Ovary (tissue), 9 donors: ENCODE measurements around the gene TIMM10. TPM values are rescaled to one million over a fixed set of nuclear protein-coding genes. Genes with fewer than 3 reads are reported as not detected.
A peak's percentile ranks its signal among the peaks of the same experiment; 100 is the strongest.
"Not testable (repeated sequence)": the region's sequence is repeated elsewhere in the genome, so short reads cannot be mapped to it uniquely, and the experiment has no call there.

Experiments used
- DNase-seq, 5 donors: peaks; one replicate each; pipeline ENCODE4 v3.0.0-alpha.2; 2019 to 2020
- H3K27ac ChIP-seq, 2 donors: fragments of 200-600 bp; one replicate each; pipeline versions ENCODE4 v1.5.1 to v1.8.0; 2019 to 2022
- H3K27me3 ChIP-seq: fragments of 200-600 bp; one replicate; pipeline ENCODE4 v1.8.0; 2022
- H3K36me3 ChIP-seq: fragments of 200-600 bp; sonication (generic); one replicate; pipeline ENCODE4 v1.5.1; 2019
- H3K4me1 ChIP-seq: one replicate; pipeline ENCODE4 v1.8.1; 2013; ENCODE audit warnings: mild to moderate bottlenecking, moderate library complexity; ENCODE audit not compliant: insufficient read depth
- H3K4me3 ChIP-seq: fragments of 200-600 bp; sonication (generic); one replicate; pipeline ENCODE4 v1.5.1; 2017
- H3K9me3 ChIP-seq, 2 donors: fragments of 200-600 bp in 1 of 2; sonication (generic) in 1 of 2; one replicate each; pipeline versions ENCODE4 v1.5.1 to v1.8.1; 2013 to 2019; ENCODE audit warnings: mild to moderate bottlenecking in 1 of 2, moderate library complexity in 1 of 2
- EP300 ChIP-seq: sonication (generic); formaldehyde crosslinking; IDR thresholded peaks from one replicate; pipeline ENCODE4 v1.6.1; 2017; ENCODE audit warnings: antibody characterized with exemption
- POLR2A ChIP-seq: fragments of 450-650 bp; IDR thresholded peaks from one replicate; pipeline ENCODE4 v1.6.1; 2017; ENCODE audit warnings: antibody characterized with exemption, mild to moderate bottlenecking, moderate library complexity
- WGBS, 3 donors: extraction: QIAGEN DNeasy Blood & Tissue Kit in 1 of 3; methylation state at CpG; one replicate each; pipeline versions ENCODE4 v1.1.5 to v1.1.7; 2013 to 2017; 5-methylcytosine and 5-hydroxymethylcytosine counted together
- intact Hi-C, 4 donors: fragments of 100-400 bp; cut with DNase I; formaldehyde crosslinking; loops; one replicate each; pipeline versions ENCODE4 v1.11.0 to v1.15.1; 2022 to 2023
- polyA plus RNA-seq, 2 donors: library from polyadenylated mRNA; stranded (reverse); fragments of 200-250 nt in 1 of 2; fragments of 350-450 nt in 1 of 2; fragmentation: Illumina TruSeq in 1 of 2; extraction: RNeasy Lipid Tissue Mini Kit (QIAGEN cat#74804) in 1 of 2; gene quantifications; one replicate each; pipeline ENCODE4 v1.2.3, GENCODE V29; 2013 to 2014
- total RNA-seq, 7 donors: library from RNA; depleted of rRNA in 2 of 7; stranded (reverse); fragments of >200 nt in 2 of 7; fragmentation: NEBNext Ultra II Directional in 3 of 7; extraction: Animal tissue kit (Norgen Biotek cat#: 25700) in 3 of 7; gene quantifications; one replicate each; pipeline versions ENCODE4 v1.1.0 to v1.2.4, GENCODE V29; 2016 to 2023
- TF ChIP-seq, protein P1 (sequence below), 3 donors: fragments of 450-650 bp in 2 of 3; fragments of 200-600 bp in 1 of 3; IDR thresholded peaks; one replicate each; pipeline versions ENCODE4 v1.5.1 to v1.8.0; 2016 to 2022; ENCODE audit warnings: antibody characterized with exemption in 3 of 3, mild to moderate bottlenecking in 1 of 3
- donor health status: DM: no; HTN: no; CAD: no; lungs with moderate emphysema.
- donor health status: DM: no; HTN: no; CAD: no.
- donor health status: Bipolar disorder and iron deficiency.
- donor health status: DM: yes; HTN: yes; CAD: no.
- donor health status: DM: no; HTN: no; CAD: no.
- donor health status: DM: yes; HTN: yes; CAD: no.

The TIMM10 gene
- total and polyA plus RNA-seq, 9 donors = 23.4 to 42.0 (median 36.6) TPM

DNA sequence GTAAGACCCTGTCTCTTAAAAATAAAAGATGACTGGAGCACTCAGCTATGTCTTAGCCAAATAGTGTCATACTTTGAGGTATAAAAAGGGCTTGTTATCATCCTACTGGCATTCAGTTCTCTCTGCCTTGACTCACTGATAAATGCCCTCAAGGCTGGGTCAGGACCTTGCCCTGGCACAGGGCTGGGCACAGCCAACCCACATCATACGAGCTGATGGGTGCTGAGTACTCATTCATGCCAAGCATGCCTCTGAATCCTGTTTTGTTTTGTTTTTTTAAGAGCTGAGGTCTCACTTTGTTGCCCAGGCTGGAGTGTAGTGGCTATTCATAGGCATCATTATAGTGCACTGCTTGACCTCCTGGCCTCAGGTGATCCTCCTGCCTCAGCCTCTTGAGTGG is 8.8 kb upstream of the TIMM10 start:
- H3K27me3 ChIP-seq = no peaks in the 10 kb centered on the region
- H3K9me3 ChIP-seq = no peaks in the 10 kb centered on the region
- no peak overlapping the region for H3K27ac ChIP-seq
- H3K4me1 ChIP-seq = no peaks in the 10 kb centered on the region
- no peak for DNase-seq
- intact Hi-C loops = no loop called here
- WGBS, 3 donors = 65 to 88% (median 74%) methylated on average over 1 of the region's 1 CpG
- H3K4me3 ChIP-seq = no peak overlapping the region
- TF ChIP-seq POLR2A (no peak), EP300 (no peak)
- TF ChIP-seq, protein P1, sequence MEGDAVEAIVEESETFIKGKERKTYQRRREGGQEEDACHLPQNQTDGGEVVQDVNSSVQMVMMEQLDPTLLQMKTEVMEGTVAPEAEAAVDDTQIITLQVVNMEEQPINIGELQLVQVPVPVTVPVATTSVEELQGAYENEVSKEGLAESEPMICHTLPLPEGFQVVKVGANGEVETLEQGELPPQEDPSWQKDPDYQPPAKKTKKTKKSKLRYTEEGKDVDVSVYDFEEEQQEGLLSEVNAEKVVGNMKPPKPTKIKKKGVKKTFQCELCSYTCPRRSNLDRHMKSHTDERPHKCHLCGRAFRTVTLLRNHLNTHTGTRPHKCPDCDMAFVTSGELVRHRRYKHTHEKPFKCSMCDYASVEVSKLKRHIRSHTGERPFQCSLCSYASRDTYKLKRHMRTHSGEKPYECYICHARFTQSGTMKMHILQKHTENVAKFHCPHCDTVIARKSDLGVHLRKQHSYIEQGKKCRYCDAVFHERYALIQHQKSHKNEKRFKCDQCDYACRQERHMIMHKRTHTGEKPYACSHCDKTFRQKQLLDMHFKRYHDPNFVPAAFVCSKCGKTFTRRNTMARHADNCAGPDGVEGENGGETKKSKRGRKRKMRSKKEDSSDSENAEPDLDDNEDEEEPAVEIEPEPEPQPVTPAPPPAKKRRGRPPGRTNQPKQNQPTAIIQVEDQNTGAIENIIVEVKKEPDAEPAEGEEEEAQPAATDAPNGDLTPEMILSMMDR (IDR thresholded peaks at IDR 0.05) = no peak
- H3K36me3 ChIP-seq = no peaks in the 10 kb centered on the region

DNA sequence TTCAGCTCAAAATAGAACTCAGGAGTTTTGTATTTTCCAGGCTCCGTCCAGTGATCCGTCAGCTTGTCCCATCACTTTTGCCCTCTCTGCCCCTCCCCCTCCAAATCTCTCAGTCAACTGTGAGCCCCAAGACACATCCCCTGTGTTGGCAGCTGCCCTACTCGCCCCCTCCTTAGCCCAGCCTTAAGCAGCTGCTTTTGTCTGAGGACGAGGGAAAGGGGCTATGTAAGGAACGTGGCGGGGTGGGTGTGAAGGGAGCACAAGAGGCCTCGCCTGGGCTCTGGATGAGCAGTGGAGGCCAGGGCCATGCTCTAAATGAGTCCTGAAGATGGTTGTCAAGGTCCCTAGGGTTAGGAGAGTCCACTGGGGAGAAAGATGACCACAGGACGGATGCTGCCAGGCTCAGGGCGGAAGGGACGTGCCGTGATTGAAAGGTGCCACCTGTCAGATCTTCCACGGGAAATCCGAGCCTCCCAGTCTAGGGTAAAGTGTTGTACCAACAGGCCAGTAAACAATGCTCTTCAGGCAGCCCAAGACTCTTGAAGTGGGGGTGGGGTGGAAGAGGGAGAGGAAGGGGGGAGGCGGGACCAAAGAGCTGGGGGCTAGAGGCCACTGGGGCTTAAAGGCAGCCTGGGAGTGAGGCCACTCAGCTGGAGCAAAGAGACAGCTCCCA is 6.5 kb upstream of the TIMM10 start, which contains the start of gene SMTNL1:
Gene SMTNL1 (plus strand): TSS at position 649 of the 673 bp plus-strand sequence. CDS start 5,048 bp downstream, outside the sequence.
- no peak for DNase-seq
- intact Hi-C loops = no loop called here
- 47 to 73% (median 64%) methylated on average over 14 of the region's 14 CpGs for WGBS, 3 donors
- H3K9me3 ChIP-seq = no peaks in the 10 kb centered on the region
- no peaks in the 10 kb centered on the region for H3K4me1 ChIP-seq
- H3K27me3 ChIP-seq = no peaks in the 10 kb centered on the region
- TF ChIP-seq EP300 = no peak
- no peak for TF ChIP-seq POLR2A
- TF ChIP-seq, protein P1 (IDR thresholded peaks at IDR 0.05) = no peak
- H3K27ac ChIP-seq = no peak within 1 kb of the TSS
- H3K4me3 ChIP-seq = no peak within 1 kb of the TSS
- H3K36me3 ChIP-seq = no peaks in the 10 kb centered on the region

DNA sequence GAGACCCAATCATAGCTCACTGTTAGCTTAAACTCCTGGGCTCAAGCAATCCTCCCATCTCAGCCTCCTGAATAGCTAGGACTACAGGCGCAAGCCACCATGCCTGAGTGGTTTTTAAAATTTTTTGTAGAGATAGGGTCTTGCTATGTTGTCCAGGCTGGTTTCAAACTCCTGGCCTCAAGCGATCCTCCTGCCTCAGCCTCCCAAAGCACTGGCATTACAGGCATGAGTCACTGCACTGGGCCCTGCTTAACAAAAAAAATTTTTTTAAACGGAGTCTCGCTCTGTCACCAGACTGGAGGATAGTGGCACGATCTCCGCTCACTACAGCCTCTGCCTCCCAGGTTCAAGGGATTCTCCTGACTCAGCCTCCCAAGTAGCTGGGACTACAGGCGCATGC is 3.9 kb upstream of the TIMM10 start:
- H3K27me3 ChIP-seq, DNase-seq, intact Hi-C loops, H3K4me1 ChIP-seq, H3K27ac ChIP-seq, H3K4me3 ChIP-seq, H3K9me3 ChIP-seq, H3K36me3 ChIP-seq: not testable (repeated sequence)
- 93 to 97% (median 94%) methylated on average over 7 of the region's 7 CpGs for WGBS, 3 donors

DNA sequence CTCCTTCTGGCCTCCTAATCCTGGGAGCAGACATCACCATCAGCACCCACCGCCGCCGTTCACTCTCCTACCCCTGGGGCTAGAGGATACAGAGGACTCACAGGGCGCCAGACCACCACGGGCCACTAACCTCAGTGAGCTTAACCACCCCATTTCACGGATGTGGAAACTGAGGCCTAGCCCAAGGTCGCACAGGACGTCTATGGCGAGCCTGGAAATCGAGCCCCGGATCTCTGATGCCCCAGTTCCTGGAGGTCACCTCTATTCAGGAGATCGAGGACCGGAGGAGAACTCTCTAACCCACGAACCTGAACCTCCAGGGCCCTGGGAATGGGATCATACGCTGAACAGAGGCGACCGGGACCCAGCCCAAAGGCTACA is 349 bp downstream of the TIMM10 start:
- Histone ChIP-seq H3K36me3 (no peaks in the 10 kb centered on the region), H3K4me1 (peaks cover 4% of the 10 kb centered on the region), H3K27ac (no peak overlapping the region), H3K9me3 (no peaks in the 10 kb centered on the region), H3K27me3 (no peaks in the 10 kb centered on the region), H3K4me3 (peak overlapping the region; percentile 63)
- intact Hi-C loops = loop anchor here in 1 of 4 donors (2.0 kb wide), 1 partner anchor 29 kb away; no protein-coding TSS in a partner anchor
- WGBS, 3 donors = 1 to 2% (median 1%) methylated on average over 16 to 17 of the region's 17 CpGs
- TF ChIP-seq, protein P1 (IDR thresholded peaks at IDR 0.05) = no peak
- TF ChIP-seq EP300 (no peak), POLR2A (no peak)
- DNase-seq = peak in 2 of 5 donors; percentile 23 to 44

DNA sequence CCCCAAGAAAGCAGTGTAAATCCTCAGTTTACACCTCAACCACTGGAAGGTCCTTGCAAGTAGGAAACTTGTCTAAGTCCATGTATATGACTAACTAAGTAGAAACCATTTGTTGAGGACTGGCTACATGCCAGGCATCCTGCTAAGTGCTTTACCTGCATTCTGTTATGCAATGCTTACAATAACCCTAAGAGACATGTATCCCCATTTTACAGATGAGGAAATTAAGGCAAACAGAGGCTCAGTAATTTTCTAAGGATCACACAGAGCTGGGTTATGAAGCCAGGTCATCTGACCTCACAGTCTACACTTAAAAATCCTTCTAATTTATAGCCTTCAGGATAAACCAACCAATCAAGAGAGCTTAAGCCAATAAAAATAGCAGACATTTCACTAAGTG is 1.5 kb downstream of the TIMM10 start:
- H3K4me3 ChIP-seq = no peak overlapping the region
- no peak for TF ChIP-seq POLR2A
- TF ChIP-seq, protein P1 (IDR thresholded peaks at IDR 0.05) = no peak
- TF ChIP-seq EP300 = no peak

More for the DNA sequence above, 1.5 kb downstream of the TIMM10 start:
- Histone ChIP-seq H3K4me1 (peaks cover 4% of the 10 kb centered on the region), H3K27ac (no peak overlapping the region), H3K9me3 (no peaks in the 10 kb centered on the region), H3K36me3 (no peaks in the 10 kb centered on the region), H3K27me3 (no peaks in the 10 kb centered on the region)
- no peak for DNase-seq
- intact Hi-C loops = loop anchor here in 2 of 4 donors (5.0 to 10.0 kb wide), 2 partner anchors 72 to 74 kb away; no protein-coding TSS in a partner anchor
